Measurements from ENCODE around the gene GAS2L2.

DNA sequence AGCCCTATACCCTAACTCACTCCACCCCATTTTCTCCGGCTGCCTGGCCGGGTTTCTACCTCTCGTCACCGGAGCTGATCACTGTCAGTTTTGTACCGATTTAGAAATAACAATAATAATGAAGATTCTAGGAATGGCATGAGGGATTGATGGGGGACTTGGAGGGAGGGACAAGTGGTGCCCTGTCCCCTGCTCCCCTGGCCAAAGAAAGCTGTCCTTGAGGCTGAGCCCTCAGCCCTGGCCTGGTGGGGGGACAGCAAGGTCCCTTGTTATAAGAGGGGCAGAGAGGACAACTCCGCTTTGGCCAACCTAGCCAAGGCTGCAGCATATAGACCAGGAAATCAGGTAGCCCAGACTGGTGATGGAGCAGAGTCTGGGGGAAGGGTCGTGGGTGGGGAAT, 10.5 kb downstream of the GAS2L2 start:
- TF ChIP-seq CTCF (IDR thresholded peaks at IDR 0.05): no peak
- TF ChIP-seq EZH2 (IDR thresholded peaks at IDR 0.05): no peak
- no peak for TF ChIP-seq EZH2phosphoT487 (IDR thresholded peaks at IDR 0.05)

All from neural progenitor cell (in vitro differentiated cells).